Thyroid gland (tissue), 4 donors: ENCODE results near the gene QKI. TPM values are rescaled to one million over a fixed set of nuclear protein-coding genes. Genes with fewer than 3 reads are reported as not detected.

Experiments used
- DNase-seq, 2 donors: peaks; one replicate each; pipeline ENCODE4 v3.0.0-alpha.2; 2019
- H3K27ac ChIP-seq, 3 donors: fragments of 200-600 bp; sonication (generic); 1 replicate in 2 of 3; 2 replicates in 1 of 3; pipeline ENCODE4 v1.5.1; 2016 to 2019; ENCODE audit warnings: mild to moderate bottlenecking in 1 of 3, moderate library complexity in 1 of 3
- H3K27me3 ChIP-seq: fragments of 200-600 bp; sonication (generic); one replicate; pipeline ENCODE4 v1.5.1; 2019
- H3K36me3 ChIP-seq, 2 donors: fragments of 200-600 bp; sonication (generic); one replicate each; pipeline ENCODE4 v1.5.1; 2016 to 2019
- H3K4me1 ChIP-seq, 2 donors: fragments of 200-600 bp; sonication (generic); one replicate each; pipeline ENCODE4 v1.5.1; 2017 to 2019
- H3K4me3 ChIP-seq, 3 donors: fragments of 200-600 bp; sonication (generic); replicated peaks in 1 of 3; 1 replicate in 2 of 3; 2 replicates in 1 of 3; pipeline ENCODE4 v1.5.1; 2016; ENCODE audit warnings: mild to moderate bottlenecking in 1 of 3
- H3K9me3 ChIP-seq: fragments of 200-600 bp; sonication (generic); one replicate; pipeline ENCODE4 v1.5.1; 2017
- CTCF ChIP-seq, 6 experiments: fragments of 200-600 bp in 3 of 6; fragments of 450-650 bp in 3 of 6; sonication (generic) in 3 of 6; IDR thresholded peaks; one replicate each; pipeline ENCODE4 v1.5.1; 2016 to 2019; ENCODE audit warnings: antibody characterized with exemption in 6 of 6, mild to moderate bottlenecking in 2 of 6, inconsistent platforms in 1 of 6, moderate library complexity in 1 of 6
- POLR2A ChIP-seq, 2 donors: fragments of 450-650 bp; IDR thresholded peaks; one replicate each; pipeline ENCODE4 v1.6.1; 2017; ENCODE audit warnings: antibody characterized with exemption in 2 of 2, mild to moderate bottlenecking in 2 of 2, moderate library complexity in 1 of 2
- WGBS, 2 donors: methylation state at CpG; one replicate each; pipeline ENCODE4 v1.1.5; 2017; 5-methylcytosine and 5-hydroxymethylcytosine counted together
- intact Hi-C: fragments of 100-400 bp; cut with DNase I; formaldehyde crosslinking; loops from one replicate; pipeline ENCODE4 v1.15.1; 2023
- total RNA-seq, 4 donors: library from RNA; depleted of rRNA; stranded (reverse); fragments of >200 nt; gene quantifications; one replicate each; pipeline ENCODE4 v1.2.3, GENCODE V29; 2016

The QKI gene
- total RNA-seq, 4 donors from 2014 or later, result 90.3 to 134 (median 101) TPM

GRCh38 chr6:163608204-163608644, 193.7 kb downstream of the QKI start:
- Histone ChIP-seq H3K4me1 (no peaks in the 10 kb centered on the region), H3K27ac (no peak overlapping the region), H3K4me3 (no peak overlapping the region), H3K27me3 (no peaks in the 10 kb centered on the region), H3K9me3 (no peaks in the 10 kb centered on the region), H3K36me3 (no peaks in the 10 kb centered on the region)
- DNase-seq, result no peak
- no peak for TF ChIP-seq POLR2A (IDR thresholded peaks at IDR 0.05)
- TF ChIP-seq CTCF (IDR thresholded peaks at IDR 0.05), result no peak
- WGBS, 2 donors, result 57 to 72% methylated on average over 17 of the region's 17 CpGs
- intact Hi-C loops, result no loop called here

GRCh38 chr6:163612200-163612599, 197.7 kb downstream of the QKI start:
- H3K27me3 ChIP-seq, result no peaks in the 10 kb centered on the region
- H3K4me1 ChIP-seq, result no peaks in the 10 kb centered on the region
- H3K27ac ChIP-seq, result no peak overlapping the region
- intact Hi-C loops, result no loop called here
- TF ChIP-seq POLR2A (IDR thresholded peaks at IDR 0.05) (no peak), CTCF (IDR thresholded peaks at IDR 0.05) (no peak)
- no peak overlapping the region for H3K4me3 ChIP-seq
- WGBS, 2 donors, result 74 to 84% methylated on average over 8 of the region's 8 CpGs
- no peak for DNase-seq
- H3K36me3 ChIP-seq, result no peaks in the 10 kb centered on the region
- no peaks in the 10 kb centered on the region for H3K9me3 ChIP-seq

- Histone ChIP-seq H3K4me1 (no peaks in the 10 kb centered on the region), H3K36me3 (no peaks in the 10 kb centered on the region), H3K4me3 (no peak overlapping the region), H3K27me3 (no peaks in the 10 kb centered on the region), H3K27ac (no peak overlapping the region), H3K9me3 (no peaks in the 10 kb centered on the region)
- TF ChIP-seq POLR2A (IDR thresholded peaks at IDR 0.05) (no peak), CTCF (IDR thresholded peaks at IDR 0.05) (no peak)
- no peak for DNase-seq
- WGBS, 2 donors, result 83 to 86% methylated on average over 8 of the region's 8 CpGs
- intact Hi-C loops, result no loop called here
Measured at GRCh38 chr6:163613025-163613424, 198.5 kb downstream of the QKI start.

- DNase-seq, result no peak
- TF ChIP-seq CTCF (IDR thresholded peaks at IDR 0.05) (no peak), POLR2A (IDR thresholded peaks at IDR 0.05) (no peak)
- intact Hi-C loops, result no loop called here
- 96 to 98% methylated on average over 3 of the region's 3 CpGs for WGBS, 2 donors
- no peaks in the 10 kb centered on the region for H3K9me3 ChIP-seq
- no peaks in the 10 kb centered on the region for H3K36me3 ChIP-seq
- no peak overlapping the region for H3K4me3 ChIP-seq
- no peaks in the 10 kb centered on the region for H3K27me3 ChIP-seq
- H3K4me1 ChIP-seq, result no peaks in the 10 kb centered on the region
- no peak overlapping the region for H3K27ac ChIP-seq
Measured at GRCh38 chr6:163613668-163614067, 199.2 kb downstream of the QKI start.

- DNase-seq, result no peak
- intact Hi-C loops, result no loop called here
- TF ChIP-seq POLR2A (IDR thresholded peaks at IDR 0.05), result no peak
- no peak for TF ChIP-seq CTCF (IDR thresholded peaks at IDR 0.05)
- Histone ChIP-seq H3K4me3 (no peak overlapping the region), H3K36me3 (no peaks in the 10 kb centered on the region), H3K9me3 (no peaks in the 10 kb centered on the region), H3K4me1 (no peaks in the 10 kb centered on the region), H3K27ac (no peak overlapping the region), H3K27me3 (no peaks in the 10 kb centered on the region)
- 84 to 86% methylated on average over 4 of the region's 4 CpGs for WGBS, 2 donors
Measured at GRCh38 chr6:163616452-163616851, 201.9 kb downstream of the QKI start.
